HG03575 (cell line): Measurements from ENCODE around the gene KCNA2.
A peak's percentile ranks its signal among the peaks of the same experiment; 100 is the strongest.

Source experiments
- ATAC-seq: cut with Tn5 transposase; IDR thresholded peaks from one replicate; pipeline ENCODE4 v1.9.1; 2021; ENCODE audit not compliant: unreplicated experiment, insufficient number of reproducible peaks, low FRiP score; ENCODE audit errors: extremely low read depth

Gene KCNA2

GRCh38 chr1:110605901-110606656, at the start of gene KCNA2:
Gene KCNA2 (minus strand): TSS chr1:110606358. CDS start chr1:110604782, 1,576 bp downstream.
- no peak for ATAC-seq

GRCh38 chr1:110650609-110651008, 44.5 kb upstream of the KCNA2 start:
- ATAC-seq, result no peak

- ATAC-seq, result no peak
These were observed 42.3 kb upstream of the KCNA2 start for GRCh38 chr1:110648417-110648816.

- no peak for ATAC-seq
These were observed 41.2 kb upstream of the KCNA2 start for GRCh38 chr1:110647254-110647891.

GRCh38 chr1:110645821-110646735, 39.9 kb upstream of the KCNA2 start:
- ATAC-seq, result no peak

- ATAC-seq, result no peak
These were observed 39.1 kb upstream of the KCNA2 start for GRCh38 chr1:110645211-110645610.

GRCh38 chr1:110643879-110644472, 37.8 kb upstream of the KCNA2 start:
- no peak for ATAC-seq

- ATAC-seq, result no peak
These were observed 33.7 kb upstream of the KCNA2 start for GRCh38 chr1:110639724-110640386.

GRCh38 chr1:110638556-110638955, 32.4 kb upstream of the KCNA2 start:
- ATAC-seq, result no peak

- ATAC-seq, result no peak
These were observed 31.9 kb upstream of the KCNA2 start for GRCh38 chr1:110638058-110638457.

GRCh38 chr1:110637475-110637874, 31.3 kb upstream of the KCNA2 start:
- ATAC-seq, result no peak

- no peak for ATAC-seq
These were observed 30.2 kb upstream of the KCNA2 start for GRCh38 chr1:110636149-110636935.

- no peak for ATAC-seq
These were observed 29.3 kb upstream of the KCNA2 start for GRCh38 chr1:110635434-110635833.

GRCh38 chr1:110634455-110635311, 28.5 kb upstream of the KCNA2 start:
- peak; percentile 43 for ATAC-seq

GRCh38 chr1:110634086-110634454, 27.9 kb upstream of the KCNA2 start:
- no peak for ATAC-seq

- ATAC-seq, result no peak
These were observed 27.5 kb upstream of the KCNA2 start for GRCh38 chr1:110633646-110634030.
